H9 (cell line): ENCODE results near the gene TMEM187. TPM values are rescaled to one million over a fixed set of nuclear protein-coding genes. Genes with fewer than 3 reads are reported as not detected.

ENCODE experiments used
- DNase-seq: peaks from one replicate; pipeline ENCODE4 v3.0.0-alpha.2; 2017
- H2AFZ ChIP-seq: one replicate; pipeline ENCODE4 v1.6.1; 2013; ENCODE audit warnings: mild to moderate bottlenecking, low read length, control low read depth, moderate library complexity
- H2AK5ac ChIP-seq: 2 replicates; pipeline ENCODE4 v1.6.1; 2013; ENCODE audit warnings: low read length, control low read depth, mixed read lengths; ENCODE audit not compliant: insufficient read length
- H2BK120ac ChIP-seq: one replicate; pipeline ENCODE4 v1.6.1; 2013; ENCODE audit warnings: low read depth, mild to moderate bottlenecking, low read length, control low read depth, inconsistent platforms; ENCODE audit not compliant: poor library complexity, severe bottlenecking
- H2BK12ac ChIP-seq: 2 replicates; pipeline ENCODE4 v1.6.1; 2013; ENCODE audit warnings: low read length, control low read depth, mixed read lengths, low read depth; ENCODE audit not compliant: insufficient read length
- H2BK15ac ChIP-seq: 2 replicates; pipeline ENCODE4 v1.6.1; 2013; ENCODE audit warnings: low read depth, low read length, control low read depth
- H2BK20ac ChIP-seq: one replicate; pipeline ENCODE4 v1.6.1; 2013; ENCODE audit warnings: low read depth, mild to moderate bottlenecking, low read length, control low read depth, inconsistent platforms; ENCODE audit not compliant: poor library complexity, severe bottlenecking
- H2BK5ac ChIP-seq: 2 replicates; pipeline ENCODE4 v1.6.1; 2013; ENCODE audit warnings: low read length, control low read depth, mixed read lengths; ENCODE audit not compliant: insufficient read length
- H3K14ac ChIP-seq: 2 replicates; pipeline ENCODE4 v1.6.1; 2013; ENCODE audit warnings: low read length, control low read depth; ENCODE audit not compliant: insufficient read depth
- H3K18ac ChIP-seq: 2 replicates; pipeline ENCODE4 v1.6.1; 2013; ENCODE audit warnings: low read depth, mild to moderate bottlenecking, mixed read lengths, low read length, control low read depth; ENCODE audit not compliant: insufficient read length
- H3K23ac ChIP-seq: 2 replicates; pipeline ENCODE4 v1.6.1; 2013; ENCODE audit warnings: low read length, control low read depth, mixed read lengths, low read depth; ENCODE audit not compliant: insufficient read length
- H3K23me2 ChIP-seq: 2 replicates; pipeline ENCODE4 v1.6.1; 2013; ENCODE audit warnings: low read depth, mild to moderate bottlenecking, mixed read lengths, low read length, control low read depth; ENCODE audit not compliant: insufficient read length, poor library complexity, severe bottlenecking
- H3K27ac ChIP-seq: 2 replicates; pipeline ENCODE4 v1.5.1; 2013; ENCODE audit warnings: low read length, control low read depth, mixed read lengths, low read depth; ENCODE audit not compliant: insufficient read length
- H3K27me3 ChIP-seq: 2 replicates; pipeline ENCODE4 v1.6.1; 2013; ENCODE audit warnings: low read length, control low read depth, inconsistent platforms; ENCODE audit not compliant: insufficient read depth
- H3K4ac ChIP-seq: 2 replicates; pipeline ENCODE4 v1.6.1; 2013; ENCODE audit warnings: low read depth, mild to moderate bottlenecking, control low read depth, inconsistent platforms, low read length, moderate library complexity
- H3K4me1 ChIP-seq: 2 replicates; pipeline ENCODE4 v1.6.1; 2013; ENCODE audit warnings: low read length, control low read depth, inconsistent platforms; ENCODE audit not compliant: insufficient read depth
- H3K4me2 ChIP-seq: 2 replicates; pipeline ENCODE4 v1.6.1; 2013; ENCODE audit warnings: low read length, control low read depth, mixed read lengths; ENCODE audit not compliant: insufficient read length, insufficient read depth
- H3K56ac ChIP-seq: 2 replicates; pipeline ENCODE4 v1.6.1; 2013; ENCODE audit warnings: low read depth, mild to moderate bottlenecking, mixed read lengths, low read length, control low read depth; ENCODE audit not compliant: insufficient read length
- H3K79me1 ChIP-seq: 2 replicates; pipeline ENCODE4 v1.6.1; 2013; ENCODE audit warnings: low read depth, mild to moderate bottlenecking, moderate library complexity, low read length, control low read depth, inconsistent platforms; ENCODE audit not compliant: insufficient read depth, poor library complexity, severe bottlenecking
- H3K79me2 ChIP-seq: 2 replicates; pipeline ENCODE4 v1.6.1; 2013; ENCODE audit warnings: low read length, control low read depth, inconsistent platforms; ENCODE audit not compliant: insufficient read depth
- H3K9ac ChIP-seq: 2 replicates; pipeline ENCODE4 v1.6.1; 2013; ENCODE audit warnings: low read length, control low read depth, mixed read lengths; ENCODE audit not compliant: insufficient read length; ENCODE audit errors: extremely low read depth
- H3K9me3 ChIP-seq: one replicate; pipeline ENCODE4 v1.6.1; 2013; ENCODE audit warnings: low read depth, low read length, inconsistent platforms; ENCODE audit not compliant: control insufficient read depth
- H3T11ph ChIP-seq: one replicate; pipeline ENCODE4 v1.6.1; 2013; ENCODE audit warnings: mild to moderate bottlenecking, low read length, control low read depth, inconsistent platforms
- H4K20me1 ChIP-seq: one replicate; pipeline ENCODE4 v1.6.1; 2013; ENCODE audit not compliant: control insufficient read depth, insufficient read length, insufficient read depth
- H4K5ac ChIP-seq: 2 replicates; pipeline ENCODE4 v1.6.1; 2013; ENCODE audit warnings: low read depth, mild to moderate bottlenecking, mixed read lengths, low read length, control low read depth; ENCODE audit not compliant: insufficient read length
- H4K8ac ChIP-seq: replicated peaks from 2 replicates; pipeline ENCODE4 v1.6.1; 2013; ENCODE audit warnings: low read length, control low read depth, mixed read lengths, low read depth; ENCODE audit not compliant: insufficient read length
- H4K91ac ChIP-seq: 2 replicates; pipeline ENCODE4 v1.6.1; 2013; ENCODE audit warnings: low read depth, mild to moderate bottlenecking, moderate library complexity, mixed read lengths, low read length, control low read depth; ENCODE audit not compliant: insufficient read length
- H3K27ac Mint-ChIP-seq, 3 experiments: 2 replicates in 2 of 3; 3 replicates in 1 of 3; pipeline ENCODE4 v1.8.0; 2020 to 2021; ENCODE audit warnings: mixed read lengths in 3 of 3, mild to moderate bottlenecking in 1 of 3, moderate library complexity in 1 of 3
- H3K27me3 Mint-ChIP-seq: 2 replicates; pipeline ENCODE4 v1.8.0; 2021; ENCODE audit warnings: low read depth, mild to moderate bottlenecking, moderate library complexity, mixed read lengths
- H3K36me3 Mint-ChIP-seq, 3 experiments: 2 replicates in 2 of 3; 3 replicates in 1 of 3; pipeline ENCODE4 v1.8.0; 2020 to 2021; ENCODE audit warnings: low read depth in 3 of 3, mixed read lengths in 3 of 3; ENCODE audit not compliant: insufficient read depth in 1 of 3
- H3K4me1 Mint-ChIP-seq, 2 experiments: 2 replicates each; pipeline ENCODE4 v1.8.0; 2020; ENCODE audit warnings: mixed read lengths in 2 of 2
- H3K4me3 Mint-ChIP-seq, 2 experiments: 2 replicates in 1 of 2; 3 replicates in 1 of 2; pipeline ENCODE4 v1.8.0; 2020 to 2021; ENCODE audit warnings: mild to moderate bottlenecking in 2 of 2, mixed read lengths in 2 of 2, moderate library complexity in 1 of 2
- H3K9me3 Mint-ChIP-seq, 2 experiments: 2 replicates in 1 of 2; 3 replicates in 1 of 2; pipeline ENCODE4 v1.8.0; 2020; ENCODE audit warnings: mild to moderate bottlenecking in 2 of 2, mixed read lengths in 2 of 2, moderate library complexity in 1 of 2
- WGBS: extraction: QIAGEN DNeasy Blood & Tissue Kit; methylation state at CpG from one replicate; pipeline ENCODE4 v1.1.7; 2013; ENCODE audit warnings: missing lambda C conversion rate, low lambda C conversion rate, mixed read lengths; ENCODE audit not compliant: insufficient read length; ENCODE audit errors: extremely low coverage; 5-methylcytosine and 5-hydroxymethylcytosine counted together
- total RNA-seq: library from RNA; stranded (reverse); gene quantifications from 2 replicates; pipeline ENCODE4 v1.2.1, GENCODE V29; 2021
- TF ChIP-seq, protein P1 (sequence below): fragments of 200-600 bp; sonication (generic); conservative IDR thresholded peaks from 3 replicates; pipeline ENCODE4 v1.8.0; 2021; ENCODE audit warnings: antibody characterized with exemption, mild to moderate bottlenecking

Gene TMEM187
- total RNA-seq, 1 experiment from 2014 or later, result 2.7 TPM

- H3K23me2 ChIP-seq, result no peaks in the 10 kb centered on the region
- H3K4me1 ChIP-seq, result no peaks in the 10 kb centered on the region
- no peak overlapping the region for H3K23ac ChIP-seq
- no peak overlapping the region for H3K18ac ChIP-seq
- Mint-ChIP-seq H3K4me1 (no peaks in the 10 kb centered on the region), H3K27ac (peak overlapping the region in 1 of 3 experiments; percentile 21; a peak in 1 of 7 replicates), H3K9me3 (no peaks in the 10 kb centered on the region), H3K4me3 (no peak overlapping the region), H3K36me3 (peaks cover 69 to 92% (median 91%) of the 10 kb centered on the region in 3 experiments), H3K27me3 (peaks cover 1% of the 10 kb centered on the region; the same call in 1 of the 2 replicates)
- peaks cover under 1% of the 10 kb centered on the region for H3K9me3 ChIP-seq
- no peak overlapping the region for H3K4ac ChIP-seq
- H3K27me3 ChIP-seq, result no peaks in the 10 kb centered on the region
- no peak overlapping the region for H2BK5ac ChIP-seq
- peaks cover 11% of the 10 kb centered on the region; the same call in 1 of the 2 replicates for H3K79me2 ChIP-seq
- no peak overlapping the region for H2BK120ac ChIP-seq
- no peak overlapping the region for H4K8ac ChIP-seq
- H3K4me2 ChIP-seq, result no peak overlapping the region
- no peak overlapping the region for H4K91ac ChIP-seq
- H4K20me1 ChIP-seq, result no peaks in the 10 kb centered on the region
- TF ChIP-seq, protein P1, sequence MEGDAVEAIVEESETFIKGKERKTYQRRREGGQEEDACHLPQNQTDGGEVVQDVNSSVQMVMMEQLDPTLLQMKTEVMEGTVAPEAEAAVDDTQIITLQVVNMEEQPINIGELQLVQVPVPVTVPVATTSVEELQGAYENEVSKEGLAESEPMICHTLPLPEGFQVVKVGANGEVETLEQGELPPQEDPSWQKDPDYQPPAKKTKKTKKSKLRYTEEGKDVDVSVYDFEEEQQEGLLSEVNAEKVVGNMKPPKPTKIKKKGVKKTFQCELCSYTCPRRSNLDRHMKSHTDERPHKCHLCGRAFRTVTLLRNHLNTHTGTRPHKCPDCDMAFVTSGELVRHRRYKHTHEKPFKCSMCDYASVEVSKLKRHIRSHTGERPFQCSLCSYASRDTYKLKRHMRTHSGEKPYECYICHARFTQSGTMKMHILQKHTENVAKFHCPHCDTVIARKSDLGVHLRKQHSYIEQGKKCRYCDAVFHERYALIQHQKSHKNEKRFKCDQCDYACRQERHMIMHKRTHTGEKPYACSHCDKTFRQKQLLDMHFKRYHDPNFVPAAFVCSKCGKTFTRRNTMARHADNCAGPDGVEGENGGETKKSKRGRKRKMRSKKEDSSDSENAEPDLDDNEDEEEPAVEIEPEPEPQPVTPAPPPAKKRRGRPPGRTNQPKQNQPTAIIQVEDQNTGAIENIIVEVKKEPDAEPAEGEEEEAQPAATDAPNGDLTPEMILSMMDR, result no peak
- H3K9ac ChIP-seq, result no peak overlapping the region
- no peak overlapping the region for H3T11ph ChIP-seq
- no peak overlapping the region for H2BK12ac ChIP-seq
- peaks cover 5% of the 10 kb centered on the region for H3K79me1 ChIP-seq
- no peak overlapping the region for H2AK5ac ChIP-seq
- no peak overlapping the region for H3K27ac ChIP-seq
- H2BK20ac ChIP-seq, result no peak overlapping the region
- no peak overlapping the region for H3K56ac ChIP-seq
- no peak overlapping the region for H4K5ac ChIP-seq
- no peak overlapping the region for H2BK15ac ChIP-seq
- H3K14ac ChIP-seq, result no peak overlapping the region
- no peak for DNase-seq
- WGBS, result no CpG with 5 or more reads among the region's 22 CpGs
- no peak overlapping the region for H2AFZ ChIP-seq
Observed at GRCh38 chrX:153960786-153961185, 11.8 kb upstream of the TMEM187 start.
